NCI-H524 treated with DMSO at 0.1 percent for 48 hours (cell line): ENCODE results near the gene S100A13.
"Not testable (repeated sequence)": the region's sequence is repeated elsewhere in the genome, so short reads cannot be mapped to it uniquely, and the experiment has no call there.

ENCODE experiments used
- DNase-seq: peaks from one replicate; lab custom pipeline; 2025; lab: John Stamatoyannopoulos, UW

The S100A13 gene

GRCh38 chr1:153608089-153608682 is 19.1 kb downstream of the S100A13 start:
- DNase-seq = no peak

GRCh38 chr1:153607381-153607780 is 19.9 kb downstream of the S100A13 start:
- no peak for DNase-seq

- DNase-seq = no peak
These were observed 21.1 kb downstream of the S100A13 start for GRCh38 chr1:153606194-153606593.

GRCh38 chr1:153602749-153603148 is 24.6 kb downstream of the S100A13 start:
- no peak for DNase-seq

- no peak for DNase-seq
These were observed 27.5 kb downstream of the S100A13 start for GRCh38 chr1:153599847-153600246.

- peak; percentile 55 for DNase-seq
These were observed 28.8 kb downstream of the S100A13 start for GRCh38 chr1:153598309-153599172.

GRCh38 chr1:153597206-153597605 is 30.1 kb downstream of the S100A13 start:
- DNase-seq = no peak

- DNase-seq = no peak
These were observed 34.6 kb downstream of the S100A13 start for GRCh38 chr1:153592748-153593147.

- no peak for DNase-seq
These were observed 38.8 kb downstream of the S100A13 start for GRCh38 chr1:153588482-153588881.

- not testable (repeated sequence) for DNase-seq
These were observed 39.3 kb downstream of the S100A13 start for GRCh38 chr1:153588033-153588432.

- DNase-seq = no peak
These were observed 40.0 kb downstream of the S100A13 start for GRCh38 chr1:153587314-153587713.

GRCh38 chr1:153586347-153586746 is 41.0 kb downstream of the S100A13 start:
- DNase-seq = no peak

- no peak for DNase-seq
These were observed 42.3 kb downstream of the S100A13 start for GRCh38 chr1:153585006-153585405.

GRCh38 chr1:153583976-153584375 is 43.3 kb downstream of the S100A13 start:
- no peak for DNase-seq

- not testable (repeated sequence) for DNase-seq
These were observed 43.8 kb downstream of the S100A13 start for GRCh38 chr1:153583514-153583913.

- DNase-seq = not testable (repeated sequence)
These were observed 44.5 kb downstream of the S100A13 start for GRCh38 chr1:153582836-153583235.

- no peak for DNase-seq
These were observed 48.4 kb downstream of the S100A13 start for GRCh38 chr1:153578936-153579335.

GRCh38 chr1:153578490-153578889 is 48.8 kb downstream of the S100A13 start:
- no peak for DNase-seq

- DNase-seq = no peak
These were observed 49.7 kb downstream of the S100A13 start for GRCh38 chr1:153577624-153578051.

GRCh38 chr1:153577138-153577537 is 50.2 kb downstream of the S100A13 start:
- no peak for DNase-seq

GRCh38 chr1:153575497-153575896 is 51.8 kb downstream of the S100A13 start:
- peak; percentile 69 for DNase-seq

- not testable (repeated sequence) for DNase-seq
These were observed 52.2 kb downstream of the S100A13 start for GRCh38 chr1:153575081-153575491.

- no peak for DNase-seq
These were observed 54.0 kb downstream of the S100A13 start for GRCh38 chr1:153573351-153573750.
